Heart right ventricle (tissue), 16 donors: Measurements from ENCODE around the gene OPA1. TPM values are rescaled to one million over a fixed set of nuclear protein-coding genes. Genes with fewer than 3 reads are reported as not detected.

Source experiments
- ATAC-seq, 8 donors: fragments of 200-7000 bp; cut with Tn5 transposase; one replicate each; pipeline ENCODE4 v1.9.1; 2020; ENCODE audit warnings: mild to moderate bottlenecking in 8 of 8, moderate library complexity in 8 of 8, moderate number of reproducible peaks in 1 of 8
- DNase-seq, 2 donors: peaks; one replicate each; pipeline ENCODE4 v3.0.0-alpha.2; 2020
- H3K27ac ChIP-seq, 10 donors: fragments of 200-600 bp; sonication (generic) in 2 of 10; one replicate each; pipeline versions ENCODE4 v1.5.0 to v1.8.0; 2020 to 2022; ENCODE audit warnings: mild to moderate bottlenecking in 3 of 10
- H3K27me3 ChIP-seq, 7 donors: fragments of 200-600 bp; one replicate each; pipeline ENCODE4 v1.8.0; 2021 to 2022; ENCODE audit warnings: mild to moderate bottlenecking in 2 of 7
- H3K36me3 ChIP-seq, 9 donors: fragments of 200-600 bp; sonication (generic) in 1 of 9; one replicate each; pipeline versions ENCODE4 v1.5.0 to v1.8.0; 2020 to 2022; ENCODE audit warnings: mild to moderate bottlenecking in 2 of 9
- H3K4me1 ChIP-seq, 9 donors: fragments of 200-600 bp; sonication (generic) in 1 of 9; one replicate each; pipeline versions ENCODE4 v1.5.0 to v1.8.0; 2020 to 2022; ENCODE audit warnings: mild to moderate bottlenecking in 4 of 9
- H3K4me3 ChIP-seq, 10 donors: fragments of 200-600 bp; sonication (generic) in 2 of 10; one replicate each; pipeline versions ENCODE4 v1.5.0 to v1.8.0; 2020 to 2022; ENCODE audit warnings: mild to moderate bottlenecking in 7 of 10, moderate library complexity in 2 of 10
- H3K9me3 ChIP-seq, 11 donors: fragments of 200-600 bp in 10 of 11; sonication (generic) in 2 of 11; one replicate each; pipeline versions ENCODE4 v1.5.0 to v1.8.0; 2013 to 2022; ENCODE audit warnings: mild to moderate bottlenecking in 2 of 11, control low read depth in 1 of 11, moderate library complexity in 1 of 11
- WGBS, 2 donors: extraction: QIAGEN DNeasy Blood & Tissue Kit; methylation state at CpG; one replicate each; pipeline ENCODE4 v1.1.7; 2013; ENCODE audit warnings: inconsistent platforms in 1 of 2; 5-methylcytosine and 5-hydroxymethylcytosine counted together
- intact Hi-C, 10 donors: fragments of 100-400 bp; cut with DNase I; formaldehyde crosslinking; loops; one replicate each; pipeline versions ENCODE4 v1.11.1 to v1.14.2; 2022
- polyA plus RNA-seq, 2 donors: library from polyadenylated mRNA; stranded (reverse); fragments of 200-250 nt; gene quantifications; one replicate each; pipeline ENCODE4 v1.2.3, GENCODE V29; 2013
- total RNA-seq, 10 donors: library from RNA; stranded (reverse); fragmentation: NEBNext Ultra II Directional in 3 of 10; extraction: Animal tissue kit (Norgen Biotek cat#: 25700) in 3 of 10; gene quantifications; one replicate each; pipeline versions ENCODE4 v1.2.1 to v1.2.4, GENCODE V29; 2021 to 2023
- TF ChIP-seq, protein P1 (sequence below), 9 donors: fragments of 200-600 bp; sonication (generic) in 2 of 9; IDR thresholded peaks; one replicate each; pipeline versions ENCODE4 v1.5.0 to v1.8.0; 2021 to 2022; ENCODE audit warnings: antibody characterized with exemption in 9 of 9, mild to moderate bottlenecking in 5 of 9, moderate library complexity in 1 of 9
- donor health status: Arrhythmogenic right ventricular cardiomyopathy.
- donor health status: ischemic (EF 13 %, LVEDD 7.1; RV severe dilation, severe dysfunction).
- donor health status: healthy with polysubstance abuse.
- donor health status: DM: no; HTN: yes; CAD: no.
- donor health status: DM: no; HTN: no; CAD: no.
- donor health status: ischemic (EF 25% LVEDD 6.9; RV normal size, moderate dysfunction).
- donor health status: ischemic (EF 25% LVEDD 5.7; RV mildly dilated, moderate dysfunction).
- donor health status: healthy.
- donor health status: DM: yes; HTN: yes; CAD: no.
- donor health status: Ischemic cardiomyopathy.
- donor health status: ischemic (EF 35%, LVEDD 5.7; RV mildly dilated, moderate dysfunction).
- donor health status: nonischemic (EF 11% LVEDD 7.7; RV severe dilation, severe dysfunction).
- donor health status: DM: yes; HTN: yes; CAD: no.
- donor health status: PGD.
- donor health status: ischemic (EF 29% LVEDD 5.4; RV normal size, mild dysfunction).
- donor health status: nonischemic (EF 23%, LVEDD 6.1; RV moderate dilation, normal function).

The OPA1 gene
- total and polyA plus RNA-seq, 12 donors = 19.2 to 197 (median 124) TPM

DNA sequence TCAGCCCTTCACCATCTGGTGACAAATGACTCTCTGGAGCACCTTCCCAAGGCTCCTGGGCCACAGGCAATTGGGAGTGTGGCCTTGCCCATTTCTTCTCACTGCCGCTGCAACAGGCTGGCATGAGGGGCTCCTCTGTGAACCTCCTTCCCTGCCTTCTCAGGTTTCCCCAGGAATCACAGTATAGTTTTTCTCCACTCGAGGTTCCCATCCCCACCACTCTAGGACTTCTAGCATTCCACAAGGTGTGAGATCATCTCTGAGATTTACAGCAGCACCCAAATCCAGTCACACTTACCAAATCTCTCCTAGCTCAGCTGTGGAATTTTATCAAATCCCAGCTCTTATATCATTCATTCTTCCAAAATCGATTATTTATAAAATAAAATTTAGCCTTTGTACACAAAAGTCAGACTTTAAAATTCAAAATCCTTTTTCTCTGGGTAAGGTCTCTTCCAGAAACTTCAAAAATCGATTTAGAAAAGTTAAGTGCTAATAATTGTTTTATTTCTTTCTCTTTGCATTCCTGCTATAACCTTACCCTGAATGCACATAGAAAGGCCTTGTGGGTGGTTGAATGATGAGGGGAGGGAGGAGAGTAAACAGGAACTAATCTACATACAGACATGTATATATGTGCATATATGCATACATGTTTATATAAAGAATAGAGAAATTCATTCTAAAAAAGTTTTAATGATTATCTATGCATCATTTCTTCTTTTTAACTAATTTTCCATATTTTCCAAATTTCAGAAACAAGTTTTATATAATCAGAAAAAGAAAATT is 19.4 kb upstream of the OPA1 start:
- 65 to 74% methylated on average over 4 of the region's 4 CpGs for WGBS, 2 donors
- DNase-seq (no peak), ATAC-seq (no peak)
- TF ChIP-seq, protein P1, sequence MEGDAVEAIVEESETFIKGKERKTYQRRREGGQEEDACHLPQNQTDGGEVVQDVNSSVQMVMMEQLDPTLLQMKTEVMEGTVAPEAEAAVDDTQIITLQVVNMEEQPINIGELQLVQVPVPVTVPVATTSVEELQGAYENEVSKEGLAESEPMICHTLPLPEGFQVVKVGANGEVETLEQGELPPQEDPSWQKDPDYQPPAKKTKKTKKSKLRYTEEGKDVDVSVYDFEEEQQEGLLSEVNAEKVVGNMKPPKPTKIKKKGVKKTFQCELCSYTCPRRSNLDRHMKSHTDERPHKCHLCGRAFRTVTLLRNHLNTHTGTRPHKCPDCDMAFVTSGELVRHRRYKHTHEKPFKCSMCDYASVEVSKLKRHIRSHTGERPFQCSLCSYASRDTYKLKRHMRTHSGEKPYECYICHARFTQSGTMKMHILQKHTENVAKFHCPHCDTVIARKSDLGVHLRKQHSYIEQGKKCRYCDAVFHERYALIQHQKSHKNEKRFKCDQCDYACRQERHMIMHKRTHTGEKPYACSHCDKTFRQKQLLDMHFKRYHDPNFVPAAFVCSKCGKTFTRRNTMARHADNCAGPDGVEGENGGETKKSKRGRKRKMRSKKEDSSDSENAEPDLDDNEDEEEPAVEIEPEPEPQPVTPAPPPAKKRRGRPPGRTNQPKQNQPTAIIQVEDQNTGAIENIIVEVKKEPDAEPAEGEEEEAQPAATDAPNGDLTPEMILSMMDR (IDR thresholded peaks at IDR 0.05) = no peak
- no peak overlapping the region for H3K4me3 ChIP-seq
- H3K9me3 ChIP-seq = no peaks in the 10 kb centered on the region
- no peak overlapping the region for H3K27ac ChIP-seq
- no peaks in the 10 kb centered on the region for H3K36me3 ChIP-seq
- no peaks in the 10 kb centered on the region for H3K4me1 ChIP-seq
- intact Hi-C loops = loop anchor here in 8 of 10 donors (2.0 to 10.0 kb wide), 14 partner anchors 111 to 1109 kb away; no protein-coding TSS in a partner anchor
- H3K27me3 ChIP-seq = no peaks in the 10 kb centered on the region

DNA sequence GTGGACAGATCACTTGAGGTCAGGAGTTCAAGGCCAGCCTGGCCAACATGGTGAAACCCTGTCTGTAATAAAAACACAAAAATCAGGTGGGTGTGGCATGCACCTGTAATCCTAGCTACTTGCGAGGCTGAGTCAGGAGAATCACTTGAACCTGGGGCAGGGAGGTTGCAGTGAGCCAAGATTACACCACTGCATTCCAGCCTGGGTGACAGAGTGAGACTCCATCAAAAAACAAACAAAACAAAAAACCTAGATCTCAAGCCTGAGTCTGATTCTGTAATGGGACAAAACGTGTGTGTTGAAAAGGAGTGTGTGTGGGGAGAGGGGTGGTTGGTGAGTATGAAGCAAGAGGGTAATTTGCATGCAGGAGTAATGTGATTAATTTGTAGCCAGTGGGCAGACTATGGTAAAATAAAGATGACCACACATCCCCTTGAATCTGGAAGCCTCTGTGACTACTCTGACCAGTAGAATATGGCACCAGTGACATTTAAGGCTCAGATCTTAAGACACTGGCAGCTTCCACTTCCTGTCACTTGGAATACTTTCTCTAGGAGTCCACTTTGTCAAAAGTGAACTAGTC is 18.4 kb upstream of the OPA1 start:
- TF ChIP-seq, protein P1 (IDR thresholded peaks at IDR 0.05) = no peak
- 65 to 67% methylated on average over 2 of the region's 2 CpGs for WGBS, 2 donors
- H3K36me3 ChIP-seq = no peaks in the 10 kb centered on the region
- no peak overlapping the region for H3K27ac ChIP-seq
- intact Hi-C loops = loop anchor here in 9 of 10 donors (2.0 to 10.0 kb wide), 11 partner anchors 112 to 1110 kb away; no protein-coding TSS in a partner anchor
- H3K9me3 ChIP-seq = no peaks in the 10 kb centered on the region
- no peaks in the 10 kb centered on the region for H3K4me1 ChIP-seq
- no peak for DNase-seq
- ATAC-seq = no peak
- no peak overlapping the region for H3K4me3 ChIP-seq
- H3K27me3 ChIP-seq = no peaks in the 10 kb centered on the region

DNA sequence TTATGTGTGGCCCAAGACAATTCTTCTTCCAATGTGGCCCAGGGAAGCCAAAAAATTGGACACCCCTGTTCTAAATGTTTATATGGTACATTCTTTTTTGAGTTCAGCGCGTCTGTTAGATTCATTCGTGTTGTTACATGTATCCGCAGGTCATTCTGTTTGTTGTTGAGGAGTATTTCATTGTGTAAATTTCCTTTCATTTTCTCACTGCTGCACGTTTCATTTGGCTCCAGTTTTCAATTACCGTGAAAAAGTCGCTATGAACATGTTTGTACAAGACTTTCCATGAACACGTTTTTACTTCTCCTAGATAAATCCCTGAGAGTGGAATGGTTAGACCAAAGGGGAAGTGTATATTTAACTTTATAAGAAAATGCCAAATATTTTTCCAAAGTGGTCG is 7.5 kb upstream of the OPA1 start:
- no peak overlapping the region for H3K4me3 ChIP-seq
- no peaks in the 10 kb centered on the region for H3K9me3 ChIP-seq
- DNase-seq (no peak), ATAC-seq (no peak)
- no peaks in the 10 kb centered on the region for H3K36me3 ChIP-seq
- H3K27ac ChIP-seq = no peak overlapping the region
- no peaks in the 10 kb centered on the region for H3K27me3 ChIP-seq
- TF ChIP-seq, protein P1 (IDR thresholded peaks at IDR 0.05) = no peak
- 79% methylated on average over 9 of the region's 9 CpGs for WGBS, 2 donors
- intact Hi-C loops = loop anchor here in 1 of 10 donors (10.0 kb wide), 1 partner anchor 1121 kb away; no protein-coding TSS in a partner anchor
- H3K4me1 ChIP-seq = no peaks in the 10 kb centered on the region

DNA sequence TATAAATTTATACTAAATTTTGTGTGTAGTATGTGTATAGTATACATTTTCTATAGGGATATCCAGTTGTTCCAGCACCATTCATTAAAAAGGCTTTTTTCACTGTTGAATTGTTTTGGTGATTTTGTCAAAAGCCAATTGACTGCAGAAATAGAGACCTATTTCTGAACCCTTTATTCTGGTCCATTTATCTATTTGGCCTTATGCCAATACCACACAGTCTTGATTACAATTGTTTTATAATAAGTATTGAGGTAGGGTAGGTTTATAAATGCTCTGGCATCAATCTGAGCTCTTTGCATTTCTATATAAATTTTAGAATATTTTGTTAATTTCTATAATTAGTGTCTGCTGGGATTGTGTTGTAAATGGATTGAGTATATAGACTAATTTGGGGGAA is 6.5 kb upstream of the OPA1 start:
- Histone ChIP-seq H3K4me1 (no peaks in the 10 kb centered on the region), H3K9me3 (no peaks in the 10 kb centered on the region), H3K36me3 (no peaks in the 10 kb centered on the region), H3K27ac (no peak overlapping the region), H3K4me3 (no peak overlapping the region), H3K27me3 (no peaks in the 10 kb centered on the region)
- intact Hi-C loops = loop anchor here in 1 of 10 donors (10.0 kb wide), 1 partner anchor 1122 kb away; no protein-coding TSS in a partner anchor
- TF ChIP-seq, protein P1 (IDR thresholded peaks at IDR 0.05) = no peak
- DNase-seq = no peak
- ATAC-seq = no peak
